IMR-90 (cell line): ENCODE data around the gene LDAH. TPM values are rescaled to one million over a fixed set of nuclear protein-coding genes. Genes with fewer than 3 reads are reported as not detected.

Experiments used
- ATAC-seq: fragments of 200-7000 bp; cut with Tn5 transposase; 2 replicates; pipeline ENCODE4 v1.9.1; 2020; ENCODE audit warnings: low read depth, mild to moderate bottlenecking, moderate library complexity
- BruUV-seq: library from RNA; stranded (reverse); fragments of 400-500 nt; replicated peaks from 2 replicates; lab custom pipeline; 2021; lab: Mats Ljungman, UMichigan
- CTCF ChIA-PET: fragments of 300-600 bp; formaldehyde crosslinking; extraction: SDS; loops from one replicate; lab custom pipeline; 2021; ENCODE audit warnings: antibody characterized with exemption; lab: Yijun Ruan, JAX
- POLR2A ChIA-PET: fragments of 300-600 bp; sonication (Branson Sonifier 250); formaldehyde crosslinking; loops from one replicate; lab custom pipeline; 2022; ENCODE audit warnings: antibody characterized with exemption; ENCODE audit not compliant: unreplicated experiment; lab: Charles Lee
- DNase-seq: peaks from one replicate; pipeline ENCODE4 v3.0.0; 2013
- H2AFZ ChIP-seq: replicated peaks from 2 replicates; pipeline ENCODE3; 2013; ENCODE audit warnings: low read length, mild to moderate bottlenecking; ENCODE audit not compliant: poor library complexity
- H2AK5ac ChIP-seq: 2 replicates; pipeline ENCODE4 v1.6.1; 2013; ENCODE audit warnings: low read depth, low read length, inconsistent platforms
- H2AK9ac ChIP-seq: replicated peaks from 2 replicates; pipeline ENCODE3; 2013; ENCODE audit warnings: mild to moderate bottlenecking, low read depth, low read length, moderate library complexity; ENCODE audit not compliant: poor library complexity
- H2BK120ac ChIP-seq: 2 replicates; pipeline ENCODE4 v1.6.1; 2013; ENCODE audit warnings: low read depth, low read length, inconsistent platforms
- H2BK15ac ChIP-seq: 3 replicates; pipeline ENCODE4 v1.6.1; 2013; ENCODE audit warnings: low read depth, low read length, inconsistent platforms
- H2BK20ac ChIP-seq: 2 replicates; pipeline ENCODE4 v1.6.1; 2013; ENCODE audit warnings: low read depth, mild to moderate bottlenecking, inconsistent platforms, low read length, moderate library complexity
- H2BK5ac ChIP-seq: 2 replicates; pipeline ENCODE4 v1.6.1; 2013; ENCODE audit warnings: mild to moderate bottlenecking, low read depth, low read length, inconsistent platforms; ENCODE audit not compliant: poor library complexity, severe bottlenecking
- H3K14ac ChIP-seq: replicated peaks from 2 replicates; pipeline ENCODE4 v1.6.1; 2013; ENCODE audit warnings: low read depth, low read length, inconsistent platforms
- H3K18ac ChIP-seq: 2 replicates; pipeline ENCODE4 v1.6.1; 2013; ENCODE audit warnings: low read depth, low read length, control low read depth
- H3K23ac ChIP-seq: 2 replicates; pipeline ENCODE4 v1.6.1; 2013; ENCODE audit warnings: low read depth, low read length, inconsistent platforms
- H3K27ac ChIP-seq: 2 replicates; pipeline ENCODE4 v1.5.1; 2013; ENCODE audit warnings: mild to moderate bottlenecking, control low read depth, low read length; ENCODE audit not compliant: insufficient read depth
- H3K27me3 ChIP-seq: 2 replicates; pipeline ENCODE4 v1.6.1; 2013; ENCODE audit warnings: low read length; ENCODE audit not compliant: control insufficient read depth, insufficient read depth
- H3K36me3 ChIP-seq: 2 replicates; pipeline ENCODE4 v1.6.1; 2013; ENCODE audit warnings: low read length, mixed read lengths; ENCODE audit not compliant: control insufficient read depth, insufficient read depth
- H3K4ac ChIP-seq: 2 replicates; pipeline ENCODE4 v1.6.1; 2013; ENCODE audit warnings: low read depth, low read length, inconsistent platforms
- H3K4me1 ChIP-seq: 2 replicates; pipeline ENCODE4 v1.6.1; 2013; ENCODE audit warnings: low read length, mixed read lengths; ENCODE audit not compliant: control insufficient read depth, insufficient read depth
- H3K4me2 ChIP-seq: 2 replicates; pipeline ENCODE4 v1.6.1; 2013; ENCODE audit warnings: low read depth, mild to moderate bottlenecking, control low read depth, low read length, moderate library complexity
- H3K4me3 ChIP-seq: 2 replicates; pipeline ENCODE4 v1.5.1; 2013; ENCODE audit warnings: low read depth, mild to moderate bottlenecking, control low read depth, low read length, moderate library complexity; ENCODE audit not compliant: insufficient read depth
- H3K56ac ChIP-seq: 2 replicates; pipeline ENCODE4 v1.6.1; 2013; ENCODE audit warnings: low read length, inconsistent platforms; ENCODE audit not compliant: insufficient read depth; ENCODE audit errors: extremely low read depth
- H3K79me1 ChIP-seq, 2 experiments: 2 replicates each; pipeline ENCODE4 v1.6.1; 2013; ENCODE audit warnings: low read length in 2 of 2, inconsistent platforms in 1 of 2, low read depth in 1 of 2
- H3K9ac ChIP-seq: 2 replicates; pipeline ENCODE4 v1.6.1; 2013; ENCODE audit warnings: low read depth, low read length, control low read depth
- H3K9me1 ChIP-seq: 2 replicates; pipeline ENCODE4 v1.6.1; 2013; ENCODE audit warnings: low read length, inconsistent platforms; ENCODE audit not compliant: insufficient read depth
- H3K9me3 ChIP-seq: 2 replicates; pipeline ENCODE4 v1.6.1; 2013; ENCODE audit warnings: low read length; ENCODE audit not compliant: control insufficient read depth, insufficient read depth
- H4K20me1 ChIP-seq: 2 replicates; pipeline ENCODE4 v1.6.1; 2013; ENCODE audit warnings: low read length, inconsistent platforms; ENCODE audit not compliant: insufficient read depth
- H4K5ac ChIP-seq: 2 replicates; pipeline ENCODE4 v1.6.1; 2013; ENCODE audit warnings: mild to moderate bottlenecking, low read depth, low read length, control low read depth
- H4K8ac ChIP-seq, 2 experiments: 2 replicates each; pipeline ENCODE4 v1.6.1; 2013; ENCODE audit warnings: low read depth in 2 of 2, low read length in 2 of 2, control low read depth in 1 of 2, inconsistent platforms in 1 of 2
- H4K91ac ChIP-seq: 2 replicates; pipeline ENCODE4 v1.6.1; 2013; ENCODE audit warnings: low read depth, low read length, inconsistent platforms; ENCODE audit not compliant: insufficient read depth
- BHLHE40 ChIP-seq: fragments of 150-350 bp; IDR thresholded peaks from 2 replicates; pipeline ENCODE4 v1.6.1; 2016; ENCODE audit warnings: mild to moderate bottlenecking, low read depth, low read length
- CTCF ChIP-seq: conservative IDR thresholded peaks from 2 replicates; pipeline ENCODE4 v1.5.1; 2012; ENCODE audit warnings: mild to moderate bottlenecking, low read depth, low read length, improper control_type of control experiment
- ELK1 ChIP-seq: fragments of 150-350 bp; IDR thresholded peaks from 2 replicates; pipeline ENCODE4 v1.6.1; 2016; ENCODE audit warnings: low read depth, mild to moderate bottlenecking, low read length, moderate library complexity, borderline replicate concordance
- FOS ChIP-seq: fragments of 150-350 bp; IDR thresholded peaks from 2 replicates; pipeline ENCODE4 v1.6.1; 2016; ENCODE audit warnings: low read depth, low read length
- MAZ ChIP-seq: IDR thresholded peaks from 2 replicates; pipeline ENCODE4 v1.6.1; 2012; ENCODE audit warnings: low read depth, mild to moderate bottlenecking, low read length, improper control_type of control experiment, moderate library complexity, borderline replicate concordance
- MXI1 ChIP-seq: IDR thresholded peaks from 2 replicates; pipeline ENCODE4 v1.6.1; 2012; ENCODE audit warnings: low read depth, mild to moderate bottlenecking, low read length, moderate library complexity, borderline replicate concordance
- POLR2A ChIP-seq: IDR thresholded peaks from 2 replicates; pipeline ENCODE4 v1.6.1; 2012; ENCODE audit warnings: mild to moderate bottlenecking, low read depth, low read length
- RAD21 ChIP-seq: IDR thresholded peaks from 2 replicates; pipeline ENCODE4 v1.6.1; 2012; ENCODE audit warnings: low read length, improper control_type of control experiment
- RCOR1 ChIP-seq: IDR thresholded peaks from 2 replicates; pipeline ENCODE4 v1.6.1; 2012; ENCODE audit warnings: mild to moderate bottlenecking, low read length, improper control_type of control experiment; ENCODE audit not compliant: insufficient replicate concordance
- SMC3 ChIP-seq: fragments of 150-350 bp; IDR thresholded peaks from 2 replicates; pipeline ENCODE4 v1.6.1; 2016; ENCODE audit warnings: low read depth, mild to moderate bottlenecking, antibody characterized with exemption, low read length, moderate library complexity
- USF2 ChIP-seq: fragments of 150-350 bp; IDR thresholded peaks from 2 replicates; pipeline ENCODE4 v1.6.1; 2017; ENCODE audit warnings: mild to moderate bottlenecking, antibody characterized with exemption, low read length, low read depth
- WGBS, 2 experiments: methylation state at CpG; one replicate each; pipeline versions ENCODE4 v1.1.5 to v1.1.7; 2013; ENCODE audit warnings: missing lambda C conversion rate in 2 of 2; ENCODE audit not compliant: insufficient read length in 1 of 2; ENCODE audit errors: extremely low coverage in 2 of 2; 5-methylcytosine and 5-hydroxymethylcytosine counted together
- dilution Hi-C: fragments of 300-500 bp; cut with HindIII; formaldehyde crosslinking; loops from one replicate; pipeline ENCODE4 v1.14.3; 2018; ENCODE audit warnings: low sequenced_read_pairs; ENCODE audit not compliant: unreplicated experiment
- in situ Hi-C: fragments of 300-500 bp; cut with MboI; formaldehyde crosslinking; loops from 3 replicates; pipeline ENCODE4 v1.14.3; 2019; ENCODE audit warnings: low sequenced_read_pairs, inconsistent platforms, mixed read lengths
- intact Hi-C: fragments of 100-400 bp; cut with micrococcal nuclease; formaldehyde crosslinking; loops from 2 replicates; pipeline ENCODE4 v1.10.0; 2022
- polyA plus RNA-seq, 3 experiments: library from polyadenylated mRNA; depleted of rRNA; stranded (reverse); fragments of >200 nt; gene quantifications; 2 replicates each; pipeline ENCODE4 v1.2.3, GENCODE V29; 2012; ENCODE audit warnings: low replicate concordance in 1 of 3
- total RNA-seq: library from RNA; depleted of rRNA; stranded (reverse); fragments of >200 nt; gene quantifications from 2 replicates; pipeline ENCODE4 v1.2.3, GENCODE V29; 2012

LDAH gene
- total and polyA plus RNA-seq, 2 of the 4 experiments (the other 2 are of a cell fraction) = 12.1 to 31.7 TPM

- TF ChIP-seq CTCF = no peak
- no peak for TF ChIP-seq RCOR1
These were observed 165.2 kb downstream of the LDAH start (continued) for GRCh38 chr2:20657522-20658235.

- H3K79me1 ChIP-seq = no peaks in the 10 kb centered on the region
- no peak overlapping the region for H4K8ac ChIP-seq
- no peak overlapping the region for H3K18ac ChIP-seq
- ChIA-PET CTCF (interaction anchor here (1.2 to 1.4 kb wide), 2 partner anchors 14 to 307 kb away, joined by 4 read pairs; no protein-coding TSS in a partner anchor), POLR2A (no interaction called here)
- H3K9me1 ChIP-seq = no peaks in the 10 kb centered on the region; the same call in 1 of the 2 replicates
- H3K9ac ChIP-seq = no peak overlapping the region
- H3K27ac ChIP-seq = no peak overlapping the region
- H3K4me3 ChIP-seq = no peak overlapping the region
- H3K4me1 ChIP-seq = peaks cover 4% of the 10 kb centered on the region
- dilution Hi-C loops = no loop called here
- intact Hi-C loops = no loop called here
- H3K14ac ChIP-seq = no peak overlapping the region
- H3K9me3 ChIP-seq = no peaks in the 10 kb centered on the region
- H2BK15ac ChIP-seq = no peak overlapping the region
- H3K4ac ChIP-seq = no peak overlapping the region
- no TSS peak for BruUV-seq
- 80% methylated on average over 1 of the region's 7 CpGs; no CpG with 5 or more reads in 1 of the 2 experiments for WGBS, 2 experiments
- H3K23ac ChIP-seq = no peak overlapping the region
- ATAC-seq = no peak
- no peak overlapping the region for H2BK5ac ChIP-seq
- no peak overlapping the region for H3K56ac ChIP-seq
- DNase-seq = no peak
- no peak overlapping the region for H3K4me2 ChIP-seq
- no peak overlapping the region for H2BK120ac ChIP-seq
- no peaks in the 10 kb centered on the region for H3K36me3 ChIP-seq
- H4K91ac ChIP-seq = no peak overlapping the region
- peaks cover 41% of the 10 kb centered on the region for H3K27me3 ChIP-seq
- H4K20me1 ChIP-seq = no peaks in the 10 kb centered on the region
- H2AFZ ChIP-seq = no peak overlapping the region
- H4K5ac ChIP-seq = no peak overlapping the region
- H2AK5ac ChIP-seq = no peak overlapping the region
- no peak overlapping the region for H2BK20ac ChIP-seq
- H2AK9ac ChIP-seq = no peak overlapping the region
- in situ Hi-C loops = loop anchor here (25.0 kb wide), 1 partner anchor 1106 kb away; no protein-coding TSS in a partner anchor
- TF ChIP-seq FOS = no peak
- TF ChIP-seq RAD21 = no peak
- TF ChIP-seq SMC3 = no peak
- no peak for TF ChIP-seq RCOR1
- no peak for TF ChIP-seq ELK1
- no peak for TF ChIP-seq POLR2A
- no peak for TF ChIP-seq MAZ
- no peak for TF ChIP-seq USF2
- no peak for TF ChIP-seq MXI1
- no peak for TF ChIP-seq BHLHE40
These were observed 166.3 kb downstream of the LDAH start for GRCh38 chr2:20656561-20656960.
